Endothelial cell of umbilical vein (primary cell): ENCODE data around the gene AFF1. TPM values are rescaled to one million over a fixed set of nuclear protein-coding genes. Genes with fewer than 3 reads are reported as not detected.

ENCODE experiments used
- BruUV-seq: library from RNA; stranded (reverse); fragments of 400-500 nt; replicated peaks from 2 replicates; lab custom pipeline; 2021; lab: Mats Ljungman, UMichigan
- CTCF ChIA-PET: fragments of 300-600, 350-600 bp; sonication (Branson Sonifier 250); formaldehyde crosslinking; loops from one replicate; lab custom pipeline; 2021; ENCODE audit warnings: antibody characterized with exemption, inconsistent platforms; lab: Charles Lee
- POLR2A ChIA-PET: fragments of 300-600, 350-600 bp; sonication (Branson Sonifier 250); formaldehyde crosslinking; loops from one replicate; lab custom pipeline; 2021; ENCODE audit warnings: antibody characterized with exemption, inconsistent platforms; lab: Charles Lee
- DNase-seq: peaks from one replicate; pipeline ENCODE4 v3.0.0-alpha.2; 2011; ENCODE audit warnings: low read depth, low spot score
- FAIRE-seq: peaks from 2 replicates; lab custom pipeline; 2011; peaks lifted over from hg19 to GRCh38; lab: Jason Lieb, UNC
- H2AFZ ChIP-seq: 2 replicates; pipeline ENCODE4 v1.6.0; 2012; ENCODE audit warnings: low read depth, low read length, control low read depth, inconsistent platforms
- H3K27ac ChIP-seq: 2 replicates; pipeline ENCODE4 v1.5.1; 2011; ENCODE audit warnings: low read depth, mild to moderate bottlenecking, control low read depth, low read length, moderate library complexity; ENCODE audit not compliant: insufficient read depth
- H3K27me3 ChIP-seq, 2 experiments: 2 replicates each; pipeline versions ENCODE4 v1.6.0 to v1.6.1; 2011; ENCODE audit warnings: low read length in 2 of 2, mixed read lengths in 1 of 2; ENCODE audit not compliant: control insufficient read depth in 2 of 2, insufficient read depth in 2 of 2
- H3K36me3 ChIP-seq, 2 experiments: 2 replicates in 1 of 2; 3 replicates in 1 of 2; pipeline ENCODE4 v1.5.1; 2011; ENCODE audit warnings: low read length in 2 of 2, mild to moderate bottlenecking in 1 of 2, moderate library complexity in 1 of 2; ENCODE audit not compliant: control insufficient read depth in 2 of 2, insufficient read depth in 2 of 2; ENCODE audit errors: extremely low read depth in 1 of 2
- H3K4me1 ChIP-seq: 3 replicates; pipeline ENCODE4 v1.5.1; 2011; ENCODE audit warnings: mild to moderate bottlenecking, low read length; ENCODE audit not compliant: control insufficient read depth, insufficient read depth; ENCODE audit errors: extremely low read depth
- H3K4me2 ChIP-seq: 2 replicates; pipeline ENCODE4 v1.6.1; 2011; ENCODE audit warnings: low read length, control low read depth, mixed read lengths; ENCODE audit not compliant: insufficient read depth
- H3K4me3 ChIP-seq, 3 experiments: fragments of 200-600 bp in 1 of 3; sonication (generic), shearing (Covaris generic) in 1 of 3; replicated peaks in 1 of 3; 2 replicates each; pipeline ENCODE4 v1.5.1; 2011 to 2016; ENCODE audit warnings: control low read depth in 3 of 3, low read length in 3 of 3, mild to moderate bottlenecking in 2 of 3, inconsistent platforms in 1 of 3, low read depth in 1 of 3, moderate library complexity in 1 of 3; ENCODE audit not compliant: insufficient read depth in 1 of 3
- H3K79me2 ChIP-seq: 2 replicates; pipeline ENCODE4 v1.6.0; 2012; ENCODE audit warnings: low read length, inconsistent platforms; ENCODE audit not compliant: control insufficient read depth, insufficient read depth
- H3K9ac ChIP-seq: replicated peaks from 2 replicates; pipeline ENCODE3; 2011; ENCODE audit warnings: low read length, control low read depth; ENCODE audit not compliant: insufficient read depth; ENCODE audit errors: extremely low read depth
- H3K9me1 ChIP-seq: replicated peaks from 3 replicates; pipeline ENCODE4 v1.6.0; 2011; ENCODE audit warnings: mild to moderate bottlenecking, low read length; ENCODE audit not compliant: control insufficient read depth, insufficient read depth; ENCODE audit errors: extremely low read depth
- H3K9me3 ChIP-seq: replicated peaks from 2 replicates; pipeline ENCODE4 v1.5.1; 2012; ENCODE audit warnings: low read length, inconsistent platforms; ENCODE audit not compliant: control insufficient read depth, insufficient read depth
- H4K20me1 ChIP-seq: replicated peaks from 2 replicates; pipeline ENCODE3; 2011; ENCODE audit warnings: mild to moderate bottlenecking, low read length; ENCODE audit not compliant: control insufficient read depth, insufficient read depth; ENCODE audit errors: extremely low read depth
- CTCF ChIP-seq, 2 donors: IDR thresholded peaks; 1 replicate in 1 of 2; 2 replicates in 1 of 2; pipeline ENCODE4 v1.5.1; 2011; ENCODE audit warnings: low read length in 2 of 2, mild to moderate bottlenecking in 2 of 2, moderate library complexity in 2 of 2, control low read depth in 1 of 2, inconsistent platforms in 1 of 2, low read depth in 1 of 2; ENCODE audit not compliant: insufficient read depth in 1 of 2; ENCODE audit errors: extremely low read depth in 1 of 2
- EZH2 ChIP-seq: IDR thresholded peaks from 2 replicates; pipeline ENCODE4 v1.6.1; 2012; ENCODE audit warnings: borderline replicate concordance, low read depth, mild to moderate bottlenecking, moderate library complexity, low read length, inconsistent platforms; ENCODE audit not compliant: severe bottlenecking
- FOS ChIP-seq: IDR thresholded peaks from 2 replicates; pipeline ENCODE4 v1.6.1; 2011; ENCODE audit warnings: mild to moderate bottlenecking, low read length, moderate library complexity, borderline replicate concordance; ENCODE audit not compliant: insufficient read depth
- GATA2 ChIP-seq: IDR thresholded peaks from 2 replicates; pipeline ENCODE4 v1.7.0; 2011; ENCODE audit warnings: low read depth, mild to moderate bottlenecking, moderate library complexity, mixed read lengths, low read length; ENCODE audit not compliant: insufficient read length, insufficient read depth
- JUN ChIP-seq: IDR thresholded peaks from 2 replicates; pipeline ENCODE4 v1.6.1; 2011; ENCODE audit warnings: borderline replicate concordance, low read depth; ENCODE audit not compliant: insufficient read length, insufficient read depth
- MAX ChIP-seq: IDR thresholded peaks from 2 replicates; pipeline ENCODE4 v1.6.1; 2011; ENCODE audit not compliant: insufficient read depth, insufficient read length
- MYC ChIP-seq: IDR thresholded peaks from one replicate; pipeline ENCODE4 v1.6.1; 2011; ENCODE audit warnings: mild to moderate bottlenecking, low read depth, low read length
- POLR2A ChIP-seq: IDR thresholded peaks from 2 replicates; pipeline ENCODE4 v1.6.1; 2012; ENCODE audit warnings: low read depth, mild to moderate bottlenecking, control low read depth, low read length
- POLR2AphosphoS5 ChIP-seq: IDR thresholded peaks from 2 replicates; pipeline ENCODE4 v1.6.1; 2012; ENCODE audit warnings: low read depth, mild to moderate bottlenecking, control low read depth, low read length, moderate library complexity; ENCODE audit not compliant: insufficient read depth
- dilution Hi-C: fragments of 300-500 bp; cut with MboI; formaldehyde crosslinking; loops from one replicate; pipeline ENCODE4 v1.15.0; 2019; ENCODE audit warnings: low sequenced_read_pairs; ENCODE audit not compliant: extremely low pct_ligation_motif_present
- intact Hi-C: fragments of 100-400 bp; cut with micrococcal nuclease; formaldehyde crosslinking; loops from one replicate; pipeline ENCODE4 v1.10.0; 2022
- polyA plus RNA-seq, 4 experiments: library from polyadenylated mRNA; depleted of rRNA in 3 of 4; stranded (reverse) in 3 of 4; unstranded in 1 of 4; fragments of >200 nt; gene quantifications; 2 replicates each; pipeline versions ENCODE4 v1.2.1 to v1.2.3, GENCODE V29; 2011 to 2012; ENCODE audit warnings: missing spikeins in 1 of 4
- total RNA-seq: library from RNA; stranded (reverse); gene quantifications from 2 replicates; pipeline ENCODE4 v1.2.3, GENCODE V29; 2021

Gene AFF1
- total and polyA plus RNA-seq, 2 donors (not counting 3 experiments of a cell fraction or from before 2014, with no cell fraction given), result 26.2 to 106 TPM

- Histone ChIP-seq H3K4me1 (peaks cover 30% of the 10 kb centered on the region), H3K27me3 (no peaks in the 10 kb centered on the region), H3K4me3 (no peak overlapping the region), H3K36me3 (peaks cover 14 to 18% of the 10 kb centered on the region in 2 experiments), H3K79me2 (peaks cover 6% of the 10 kb centered on the region), H3K9me3 (no peaks in the 10 kb centered on the region), H3K27ac (no peak overlapping the region), H3K9ac (no peak overlapping the region), H4K20me1 (no peaks in the 10 kb centered on the region), H3K9me1 (no peaks in the 10 kb centered on the region), H3K4me2 (no peak overlapping the region), H2AFZ (no peak overlapping the region)
- ChIA-PET POLR2A (no interaction called here), CTCF (interaction anchor here (1.0 to 1.3 kb wide), 3 partner anchors 17 to 187 kb away, joined by 3 to 5 read pairs (median 3); no protein-coding TSS in a partner anchor)
- DNase-seq (no peak), FAIRE-seq (no peak)
- intact Hi-C loops (loop anchor here (10.0 kb wide), 1 partner anchor 515 kb away; the partner anchor contains the start of gene PTPN13), dilution Hi-C loops (loop anchor here (25.0 kb wide), 1 partner anchor 198 kb away; no protein-coding TSS in a partner anchor)
- no TSS peak for BruUV-seq
- TF ChIP-seq EZH2, result no peak
- no peak for TF ChIP-seq MYC
- TF ChIP-seq FOS, result no peak
- TF ChIP-seq POLR2AphosphoS5, result no peak
- TF ChIP-seq JUN, result no peak
Measured at GRCh38 chr4:87109945-87110344, 175.1 kb downstream of the AFF1 start.

GRCh38 chr4:87112063-87112462 is 177.3 kb downstream of the AFF1 start:
- Histone ChIP-seq H4K20me1 (no peaks in the 10 kb centered on the region), H3K9ac (no peak overlapping the region), H3K4me1 (peaks cover 26% of the 10 kb centered on the region), H3K27ac (no peak overlapping the region), H3K4me2 (no peak overlapping the region), H3K27me3 (no peaks in the 10 kb centered on the region), H3K4me3 (no peak overlapping the region), H2AFZ (no peak overlapping the region), H3K36me3 (peaks cover 18 to 28% of the 10 kb centered on the region in 2 experiments), H3K79me2 (peaks cover 6% of the 10 kb centered on the region), H3K9me3 (no peaks in the 10 kb centered on the region), H3K9me1 (no peaks in the 10 kb centered on the region)
- dilution Hi-C loops (loop anchor here (25.0 kb wide), 1 partner anchor 200 kb away; no protein-coding TSS in a partner anchor), intact Hi-C loops (no loop called here)
- ChIA-PET POLR2A (no interaction called here), CTCF (no interaction called here)
- DNase-seq (no peak), FAIRE-seq (no peak)
- TF ChIP-seq JUN (no peak), MYC (no peak), MAX (no peak), GATA2 (no peak), CTCF (IDR thresholded peaks at IDR 0.05; ENCODE audit: extremely low read depth in 1 of 2, insufficient read depth in 1 of 2, low read depth in 1 of 2, low read length in 2 of 2) (no peak), EZH2 (no peak), FOS (no peak), POLR2A (no peak), POLR2AphosphoS5 (no peak)
- BruUV-seq, result no TSS peak
